Endothelial cell of umbilical vein (primary cell): Measurements from ENCODE around the gene PTGFRN. TPM values are rescaled to one million over a fixed set of nuclear protein-coding genes. Genes with fewer than 3 reads are reported as not detected.

ENCODE experiments used
- BruUV-seq: library from RNA; stranded (reverse); fragments of 400-500 nt; replicated peaks from 2 replicates; lab custom pipeline; 2021; lab: Mats Ljungman, UMichigan
- CTCF ChIA-PET: fragments of 300-600, 350-600 bp; sonication (Branson Sonifier 250); formaldehyde crosslinking; loops from one replicate; lab custom pipeline; 2021; ENCODE audit warnings: antibody characterized with exemption, inconsistent platforms; lab: Charles Lee
- POLR2A ChIA-PET: fragments of 300-600, 350-600 bp; sonication (Branson Sonifier 250); formaldehyde crosslinking; loops from one replicate; lab custom pipeline; 2021; ENCODE audit warnings: antibody characterized with exemption, inconsistent platforms; lab: Charles Lee
- DNase-seq: peaks from one replicate; pipeline ENCODE4 v3.0.0-alpha.2; 2011; ENCODE audit warnings: low read depth, low spot score
- FAIRE-seq: peaks from 2 replicates; lab custom pipeline; 2011; peaks lifted over from hg19 to GRCh38; lab: Jason Lieb, UNC
- H2AFZ ChIP-seq: 2 replicates; pipeline ENCODE4 v1.6.0; 2012; ENCODE audit warnings: low read depth, low read length, control low read depth, inconsistent platforms
- H3K27ac ChIP-seq: 2 replicates; pipeline ENCODE4 v1.5.1; 2011; ENCODE audit warnings: low read depth, mild to moderate bottlenecking, control low read depth, low read length, moderate library complexity; ENCODE audit not compliant: insufficient read depth
- H3K27me3 ChIP-seq, 2 experiments: 2 replicates each; pipeline versions ENCODE4 v1.6.0 to v1.6.1; 2011; ENCODE audit warnings: low read length in 2 of 2, mixed read lengths in 1 of 2; ENCODE audit not compliant: control insufficient read depth in 2 of 2, insufficient read depth in 2 of 2
- H3K36me3 ChIP-seq, 2 experiments: 2 replicates in 1 of 2; 3 replicates in 1 of 2; pipeline ENCODE4 v1.5.1; 2011; ENCODE audit warnings: low read length in 2 of 2, mild to moderate bottlenecking in 1 of 2, moderate library complexity in 1 of 2; ENCODE audit not compliant: control insufficient read depth in 2 of 2, insufficient read depth in 2 of 2; ENCODE audit errors: extremely low read depth in 1 of 2
- H3K4me1 ChIP-seq: 3 replicates; pipeline ENCODE4 v1.5.1; 2011; ENCODE audit warnings: mild to moderate bottlenecking, low read length; ENCODE audit not compliant: control insufficient read depth, insufficient read depth; ENCODE audit errors: extremely low read depth
- H3K4me2 ChIP-seq: 2 replicates; pipeline ENCODE4 v1.6.1; 2011; ENCODE audit warnings: low read length, control low read depth, mixed read lengths; ENCODE audit not compliant: insufficient read depth
- H3K4me3 ChIP-seq, 3 experiments: fragments of 200-600 bp in 1 of 3; sonication (generic), shearing (Covaris generic) in 1 of 3; replicated peaks in 1 of 3; 2 replicates each; pipeline ENCODE4 v1.5.1; 2011 to 2016; ENCODE audit warnings: control low read depth in 3 of 3, low read length in 3 of 3, mild to moderate bottlenecking in 2 of 3, inconsistent platforms in 1 of 3, low read depth in 1 of 3, moderate library complexity in 1 of 3; ENCODE audit not compliant: insufficient read depth in 1 of 3
- H3K79me2 ChIP-seq: 2 replicates; pipeline ENCODE4 v1.6.0; 2012; ENCODE audit warnings: low read length, inconsistent platforms; ENCODE audit not compliant: control insufficient read depth, insufficient read depth
- H3K9ac ChIP-seq: replicated peaks from 2 replicates; pipeline ENCODE3; 2011; ENCODE audit warnings: low read length, control low read depth; ENCODE audit not compliant: insufficient read depth; ENCODE audit errors: extremely low read depth
- H3K9me1 ChIP-seq: replicated peaks from 3 replicates; pipeline ENCODE4 v1.6.0; 2011; ENCODE audit warnings: mild to moderate bottlenecking, low read length; ENCODE audit not compliant: control insufficient read depth, insufficient read depth; ENCODE audit errors: extremely low read depth
- H3K9me3 ChIP-seq: replicated peaks from 2 replicates; pipeline ENCODE4 v1.5.1; 2012; ENCODE audit warnings: low read length, inconsistent platforms; ENCODE audit not compliant: control insufficient read depth, insufficient read depth
- H4K20me1 ChIP-seq: replicated peaks from 2 replicates; pipeline ENCODE3; 2011; ENCODE audit warnings: mild to moderate bottlenecking, low read length; ENCODE audit not compliant: control insufficient read depth, insufficient read depth; ENCODE audit errors: extremely low read depth
- EZH2 ChIP-seq: IDR thresholded peaks from 2 replicates; pipeline ENCODE4 v1.6.1; 2012; ENCODE audit warnings: borderline replicate concordance, low read depth, mild to moderate bottlenecking, moderate library complexity, low read length, inconsistent platforms; ENCODE audit not compliant: severe bottlenecking
- FOS ChIP-seq: IDR thresholded peaks from 2 replicates; pipeline ENCODE4 v1.6.1; 2011; ENCODE audit warnings: mild to moderate bottlenecking, low read length, moderate library complexity, borderline replicate concordance; ENCODE audit not compliant: insufficient read depth
- GATA2 ChIP-seq: IDR thresholded peaks from 2 replicates; pipeline ENCODE4 v1.7.0; 2011; ENCODE audit warnings: low read depth, mild to moderate bottlenecking, moderate library complexity, mixed read lengths, low read length; ENCODE audit not compliant: insufficient read length, insufficient read depth
- JUN ChIP-seq: IDR thresholded peaks from 2 replicates; pipeline ENCODE4 v1.6.1; 2011; ENCODE audit warnings: borderline replicate concordance, low read depth; ENCODE audit not compliant: insufficient read length, insufficient read depth
- MYC ChIP-seq: IDR thresholded peaks from one replicate; pipeline ENCODE4 v1.6.1; 2011; ENCODE audit warnings: mild to moderate bottlenecking, low read depth, low read length
- POLR2A ChIP-seq: IDR thresholded peaks from 2 replicates; pipeline ENCODE4 v1.6.1; 2012; ENCODE audit warnings: low read depth, mild to moderate bottlenecking, control low read depth, low read length
- POLR2AphosphoS5 ChIP-seq: IDR thresholded peaks from 2 replicates; pipeline ENCODE4 v1.6.1; 2012; ENCODE audit warnings: low read depth, mild to moderate bottlenecking, control low read depth, low read length, moderate library complexity; ENCODE audit not compliant: insufficient read depth
- dilution Hi-C: fragments of 300-500 bp; cut with MboI; formaldehyde crosslinking; loops from one replicate; pipeline ENCODE4 v1.15.0; 2019; ENCODE audit warnings: low sequenced_read_pairs; ENCODE audit not compliant: extremely low pct_ligation_motif_present
- intact Hi-C: fragments of 100-400 bp; cut with micrococcal nuclease; formaldehyde crosslinking; loops from one replicate; pipeline ENCODE4 v1.10.0; 2022
- polyA plus RNA-seq, 4 experiments: library from polyadenylated mRNA; depleted of rRNA in 3 of 4; stranded (reverse) in 3 of 4; unstranded in 1 of 4; fragments of >200 nt; gene quantifications; 2 replicates each; pipeline versions ENCODE4 v1.2.1 to v1.2.3, GENCODE V29; 2011 to 2012; ENCODE audit warnings: missing spikeins in 1 of 4
- total RNA-seq: library from RNA; stranded (reverse); gene quantifications from 2 replicates; pipeline ENCODE4 v1.2.3, GENCODE V29; 2021
- TF ChIP-seq, protein P1 (sequence below): IDR thresholded peaks from 2 replicates; pipeline ENCODE4 v1.6.1; 2011; ENCODE audit not compliant: insufficient read depth, insufficient read length
- TF ChIP-seq, protein P2 (sequence below), 2 donors: IDR thresholded peaks; 1 replicate in 1 of 2; 2 replicates in 1 of 2; pipeline ENCODE4 v1.5.1; 2011; ENCODE audit warnings: low read length in 2 of 2, mild to moderate bottlenecking in 2 of 2, moderate library complexity in 2 of 2, control low read depth in 1 of 2, inconsistent platforms in 1 of 2, low read depth in 1 of 2; ENCODE audit not compliant: insufficient read depth in 1 of 2; ENCODE audit errors: extremely low read depth in 1 of 2

PTGFRN gene
- total and polyA plus RNA-seq, 2 donors (not counting 3 experiments of a cell fraction or from before 2014, with no cell fraction given) = 39.6 to 60.7 TPM

- ChIA-PET CTCF (no interaction called here), POLR2A (no interaction called here)
- H3K36me3 ChIP-seq = no peaks in the 10 kb centered on the region
- no peaks in the 10 kb centered on the region for H4K20me1 ChIP-seq
- no peaks in the 10 kb centered on the region for H3K79me2 ChIP-seq
- TF ChIP-seq, protein P1, sequence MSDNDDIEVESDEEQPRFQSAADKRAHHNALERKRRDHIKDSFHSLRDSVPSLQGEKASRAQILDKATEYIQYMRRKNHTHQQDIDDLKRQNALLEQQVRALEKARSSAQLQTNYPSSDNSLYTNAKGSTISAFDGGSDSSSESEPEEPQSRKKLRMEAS = no peak
- TF ChIP-seq, protein P2, sequence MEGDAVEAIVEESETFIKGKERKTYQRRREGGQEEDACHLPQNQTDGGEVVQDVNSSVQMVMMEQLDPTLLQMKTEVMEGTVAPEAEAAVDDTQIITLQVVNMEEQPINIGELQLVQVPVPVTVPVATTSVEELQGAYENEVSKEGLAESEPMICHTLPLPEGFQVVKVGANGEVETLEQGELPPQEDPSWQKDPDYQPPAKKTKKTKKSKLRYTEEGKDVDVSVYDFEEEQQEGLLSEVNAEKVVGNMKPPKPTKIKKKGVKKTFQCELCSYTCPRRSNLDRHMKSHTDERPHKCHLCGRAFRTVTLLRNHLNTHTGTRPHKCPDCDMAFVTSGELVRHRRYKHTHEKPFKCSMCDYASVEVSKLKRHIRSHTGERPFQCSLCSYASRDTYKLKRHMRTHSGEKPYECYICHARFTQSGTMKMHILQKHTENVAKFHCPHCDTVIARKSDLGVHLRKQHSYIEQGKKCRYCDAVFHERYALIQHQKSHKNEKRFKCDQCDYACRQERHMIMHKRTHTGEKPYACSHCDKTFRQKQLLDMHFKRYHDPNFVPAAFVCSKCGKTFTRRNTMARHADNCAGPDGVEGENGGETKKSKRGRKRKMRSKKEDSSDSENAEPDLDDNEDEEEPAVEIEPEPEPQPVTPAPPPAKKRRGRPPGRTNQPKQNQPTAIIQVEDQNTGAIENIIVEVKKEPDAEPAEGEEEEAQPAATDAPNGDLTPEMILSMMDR (IDR thresholded peaks at IDR 0.05; ENCODE audit: extremely low read depth in 1 of 2, insufficient read depth in 1 of 2, low read depth in 1 of 2, low read length in 2 of 2) = no peak
- no peak for TF ChIP-seq GATA2
- no peak for TF ChIP-seq JUN
- no peak for TF ChIP-seq POLR2AphosphoS5
- TF ChIP-seq MYC = no peak
- no peak for TF ChIP-seq POLR2A
- no peak for TF ChIP-seq EZH2
- no peak for TF ChIP-seq FOS
- no peak overlapping the region for H3K4me2 ChIP-seq
- H3K27ac ChIP-seq = no peak overlapping the region
- H3K9me3 ChIP-seq = no peaks in the 10 kb centered on the region
- H2AFZ ChIP-seq = no peak overlapping the region
- FAIRE-seq (no peak), DNase-seq (no peak)
- intact Hi-C loops (no loop called here), dilution Hi-C loops (no loop called here)
- no peak overlapping the region for H3K4me3 ChIP-seq
- BruUV-seq = no TSS peak
- H3K4me1 ChIP-seq = no peaks in the 10 kb centered on the region
- H3K27me3 ChIP-seq = no peaks in the 10 kb centered on the region
- H3K9ac ChIP-seq = no peak overlapping the region
- H3K9me1 ChIP-seq = no peaks in the 10 kb centered on the region
These were observed 87.9 kb downstream of the PTGFRN start for GRCh38 chr1:116997636-116998035.
